Daoy (cell line): ENCODE data around the gene NR6A1. TPM values are rescaled to one million over a fixed set of nuclear protein-coding genes. Genes with fewer than 3 reads are reported as not detected.
A peak's percentile ranks its signal among the peaks of the same experiment; 100 is the strongest.

ENCODE experiments used
- DNase-seq: peaks from one replicate; pipeline ENCODE4 v3.0.0-alpha.2; 2015; ENCODE audit warnings: low read depth
- total RNA-seq: library from RNA; depleted of rRNA; stranded (reverse); fragments of >200 nt; shearing (Covaris generic); gene quantifications from 2 replicates; pipeline ENCODE4 v1.2.3, GENCODE V29; 2014

Gene NR6A1
- total RNA-seq, 1 experiment from 2014 or later: 5.1 TPM

GRCh38 chr9:124526174-124526573 lies 244.9 kb downstream of the NR6A1 start:
- no peak for DNase-seq

GRCh38 chr9:124522121-124523098 lies 248.7 kb downstream of the NR6A1 start:
- peak; percentile 15 for DNase-seq

GRCh38 chr9:124521142-124521541 lies 250.0 kb downstream of the NR6A1 start:
- no peak for DNase-seq

- no peak for DNase-seq
These were observed 250.9 kb downstream of the NR6A1 start for GRCh38 chr9:124520206-124520596.

- DNase-seq: no peak
These were observed 253.0 kb downstream of the NR6A1 start for GRCh38 chr9:124518116-124518515.

- DNase-seq: no peak
These were observed 253.5 kb downstream of the NR6A1 start for GRCh38 chr9:124517600-124517999.

GRCh38 chr9:124514874-124515273 lies 256.2 kb downstream of the NR6A1 start:
- DNase-seq: no peak

- no peak for DNase-seq
These were observed 257.0 kb downstream of the NR6A1 start for GRCh38 chr9:124514125-124514524.

- peak; percentile 34 for DNase-seq
These were observed 257.6 kb downstream of the NR6A1 start for GRCh38 chr9:124513376-124513994.

GRCh38 chr9:124512806-124513204 lies 258.3 kb downstream of the NR6A1 start:
- no peak for DNase-seq

- peak; percentile 5 for DNase-seq
These were observed 259.0 kb downstream of the NR6A1 start for GRCh38 chr9:124511891-124512805.

- DNase-seq: peak; percentile 41
These were observed 259.7 kb downstream of the NR6A1 start for GRCh38 chr9:124511426-124511840.

- DNase-seq: peak; percentile 13
These were observed 260.3 kb downstream of the NR6A1 start for GRCh38 chr9:124510650-124511425.

GRCh38 chr9:124507880-124508423 lies 263.2 kb downstream of the NR6A1 start:
- DNase-seq: no peak

- DNase-seq: no peak
These were observed 263.9 kb downstream of the NR6A1 start, which contains the start of gene NR5A1 for GRCh38 chr9:124506931-124507879. TSS of gene NR5A1 (minus strand) at chr9:124507399. CDS start at chr9:124503395, 4,004 bp downstream.

- DNase-seq: no peak
These were observed 264.7 kb downstream of the NR6A1 start for GRCh38 chr9:124506433-124506832.

GRCh38 chr9:124505901-124506346 lies 265.2 kb downstream of the NR6A1 start:
- DNase-seq: no peak

- DNase-seq: no peak
These were observed 265.9 kb downstream of the NR6A1 start for GRCh38 chr9:124505006-124505900.
